Measurements from ENCODE around the gene SAMD4B.
A peak's percentile ranks its signal among the peaks of the same experiment; 100 is the strongest.
"Not testable (repeated sequence)": the region's sequence is repeated elsewhere in the genome, so short reads cannot be mapped to it uniquely, and the experiment has no call there.

SAMD4B gene

DNA sequence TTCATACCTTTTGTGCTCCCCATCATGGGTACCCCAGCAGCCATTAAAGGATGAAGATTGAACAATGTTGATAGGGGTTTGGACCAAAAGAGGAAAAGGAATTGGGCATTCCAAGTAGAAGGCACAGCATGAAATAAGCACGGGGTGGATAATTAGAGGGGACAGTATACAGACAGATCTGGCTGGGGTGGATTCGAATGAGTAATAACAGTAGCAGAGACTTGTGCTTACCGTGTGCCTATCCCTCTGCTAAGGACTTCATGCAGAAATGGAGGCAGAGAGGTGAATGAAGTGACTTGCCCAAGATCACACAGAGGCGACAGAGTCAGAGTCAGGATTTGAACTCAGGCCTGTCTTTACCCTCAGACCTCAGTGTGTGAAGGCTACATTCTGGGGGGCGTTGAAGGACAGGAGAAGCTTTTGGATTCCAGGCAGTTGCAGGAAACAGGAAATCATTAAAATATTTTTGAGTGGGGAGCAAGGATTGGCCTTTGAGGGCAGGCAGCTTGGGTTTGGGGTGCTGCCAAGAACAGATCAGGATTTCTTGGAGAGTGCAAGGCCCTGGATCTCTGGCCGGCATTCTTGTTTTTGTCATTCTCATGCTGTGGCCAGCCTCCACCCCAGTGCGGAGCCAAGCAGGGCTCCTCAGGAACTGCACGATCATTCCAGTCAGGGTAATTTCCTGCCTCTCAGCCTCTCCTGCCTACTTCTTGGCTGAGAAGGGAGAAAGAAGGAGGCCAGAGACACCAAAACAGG lies 30.0 kb downstream of the SAMD4B start:
- DNase-seq (ENCODE audit: low spot score) = no peak

DNA sequence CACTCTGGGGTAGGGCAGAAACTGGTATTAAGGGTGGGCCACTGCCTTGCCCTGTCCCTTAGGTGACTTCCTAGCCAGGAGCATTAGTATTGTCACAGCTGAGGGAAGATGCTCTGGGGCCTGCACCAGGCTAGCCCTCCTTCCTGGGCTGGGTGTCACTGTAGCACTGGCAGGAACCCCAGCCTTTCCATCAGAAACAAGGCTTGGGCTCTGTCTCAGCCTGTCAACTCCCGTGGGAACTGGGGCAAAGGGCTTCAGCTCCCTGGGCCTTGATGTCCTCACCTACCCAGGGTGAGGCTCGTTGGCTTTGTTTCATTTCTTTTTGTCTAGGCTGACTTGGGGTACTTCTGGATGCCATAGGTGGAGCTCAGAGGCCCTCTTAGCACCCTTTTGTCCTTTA lies 30.7 kb downstream of the SAMD4B start:
- DNase-seq (ENCODE audit: low spot score) = no peak

DNA sequence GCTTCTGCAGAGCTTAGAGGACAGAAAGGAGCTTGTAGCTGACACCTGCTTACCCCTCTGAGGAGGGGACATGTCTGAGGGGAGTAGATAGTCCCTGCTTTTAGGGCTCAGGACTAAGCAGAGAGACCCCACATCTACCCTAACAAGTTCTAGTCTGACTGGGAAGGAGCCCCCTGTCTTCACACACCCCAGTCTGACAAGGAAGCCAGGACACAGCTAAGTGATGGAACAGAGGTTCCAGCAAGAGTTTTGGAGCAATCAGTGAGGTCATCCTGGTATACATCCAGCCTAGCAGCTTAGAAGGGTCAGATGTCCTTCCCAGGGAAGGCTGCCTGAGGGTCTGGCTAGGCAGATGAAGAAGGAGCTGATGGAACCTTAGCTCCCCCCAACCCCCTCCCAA lies 33.7 kb downstream of the SAMD4B start:
- no peak for DNase-seq (ENCODE audit: low spot score)

DNA sequence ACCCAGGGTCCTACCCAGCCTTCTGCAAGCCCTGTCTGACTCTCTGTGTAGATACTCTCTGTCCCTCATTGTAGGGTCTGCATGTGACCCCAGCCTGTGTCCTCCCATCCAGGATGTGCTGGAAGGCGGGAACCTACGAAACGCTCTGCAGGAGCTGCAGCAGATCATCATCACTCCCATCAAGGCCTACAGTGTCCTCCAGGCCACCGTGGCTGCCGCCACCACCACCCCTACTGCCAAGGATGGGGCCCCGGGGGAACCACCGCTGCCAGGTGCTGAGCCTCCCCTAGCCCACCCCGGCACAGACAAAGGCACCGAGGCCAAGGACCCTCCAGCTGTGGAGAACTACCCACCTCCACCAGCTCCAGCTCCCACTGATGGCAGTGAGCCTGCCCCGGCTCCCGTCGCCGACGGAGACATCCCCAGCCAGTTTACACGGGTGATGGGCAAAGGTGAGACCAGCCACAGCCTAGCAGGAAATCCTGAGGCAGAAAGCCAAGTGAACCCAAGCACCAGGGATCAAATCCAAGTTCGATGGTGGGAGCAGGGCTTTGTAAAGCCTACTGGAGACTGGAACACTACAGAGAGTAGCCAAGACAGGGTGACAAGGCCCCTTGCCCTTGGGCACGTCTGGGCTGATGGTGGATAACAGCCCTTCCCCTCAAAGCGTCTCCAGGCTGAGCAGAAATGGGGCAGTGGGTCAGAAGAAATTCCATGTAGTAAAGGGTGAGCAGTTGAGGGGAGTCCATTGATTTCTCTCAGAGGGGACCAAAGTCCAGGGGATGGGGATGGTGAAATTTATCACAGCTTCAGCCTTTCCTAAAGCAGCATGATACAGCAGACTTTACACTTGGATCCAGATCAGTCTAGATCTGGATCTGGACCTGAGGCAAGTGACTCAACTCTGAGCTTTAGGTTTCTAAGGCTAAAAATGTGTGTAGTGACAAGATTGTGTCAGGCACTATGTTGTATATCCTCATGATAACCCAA lies 35.4 kb downstream of the SAMD4B start:
- no peak for DNase-seq (ENCODE audit: low spot score)

DNA sequence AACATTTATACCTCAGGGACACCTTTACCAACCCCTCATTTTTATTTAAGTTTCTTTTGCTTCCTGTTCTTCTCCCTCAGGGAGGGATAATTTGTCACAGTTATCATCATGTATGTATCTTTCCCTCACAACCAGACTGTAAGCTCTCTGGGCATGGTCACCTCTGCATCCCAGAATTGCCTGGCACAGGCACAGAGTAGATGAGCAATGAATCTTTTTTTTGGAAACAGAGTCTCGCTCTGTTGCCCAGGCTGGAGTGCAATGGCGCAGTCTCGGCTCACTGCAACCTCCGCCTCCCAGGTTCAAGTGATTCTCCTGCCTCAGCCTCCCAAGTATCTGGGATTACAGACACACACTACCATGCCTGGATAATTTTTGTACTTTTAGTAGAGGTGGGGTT lies 37.1 kb downstream of the SAMD4B start:
- not testable (repeated sequence) for DNase-seq (ENCODE audit: low spot score)

DNA sequence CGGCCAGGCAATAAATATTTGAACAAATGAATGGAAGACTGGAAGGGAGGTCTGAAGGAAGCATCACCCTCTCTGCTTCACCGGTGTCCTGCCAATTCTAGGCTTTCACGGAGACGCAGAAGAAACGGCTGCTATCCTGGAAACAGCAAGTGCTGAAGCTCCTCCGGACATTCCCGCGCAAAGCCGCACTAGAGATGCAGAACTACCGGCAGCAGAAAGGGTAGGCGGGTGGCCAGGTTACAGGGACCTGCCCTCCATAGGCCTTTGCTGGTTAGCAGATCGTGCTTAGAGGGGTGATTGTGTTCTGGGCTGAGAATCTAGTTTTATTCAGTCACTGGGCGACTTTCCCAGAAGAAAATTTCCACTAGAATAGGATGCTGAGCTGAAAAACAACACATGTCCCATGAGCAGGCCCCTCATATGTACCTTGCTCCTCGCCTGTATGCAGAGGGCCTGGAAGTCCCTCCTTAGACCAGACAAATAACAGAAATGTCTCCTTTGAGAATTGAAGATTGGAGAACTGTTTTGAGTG lies 37.7 kb downstream of the SAMD4B start:
- no peak for DNase-seq (ENCODE audit: low spot score)

DNA sequence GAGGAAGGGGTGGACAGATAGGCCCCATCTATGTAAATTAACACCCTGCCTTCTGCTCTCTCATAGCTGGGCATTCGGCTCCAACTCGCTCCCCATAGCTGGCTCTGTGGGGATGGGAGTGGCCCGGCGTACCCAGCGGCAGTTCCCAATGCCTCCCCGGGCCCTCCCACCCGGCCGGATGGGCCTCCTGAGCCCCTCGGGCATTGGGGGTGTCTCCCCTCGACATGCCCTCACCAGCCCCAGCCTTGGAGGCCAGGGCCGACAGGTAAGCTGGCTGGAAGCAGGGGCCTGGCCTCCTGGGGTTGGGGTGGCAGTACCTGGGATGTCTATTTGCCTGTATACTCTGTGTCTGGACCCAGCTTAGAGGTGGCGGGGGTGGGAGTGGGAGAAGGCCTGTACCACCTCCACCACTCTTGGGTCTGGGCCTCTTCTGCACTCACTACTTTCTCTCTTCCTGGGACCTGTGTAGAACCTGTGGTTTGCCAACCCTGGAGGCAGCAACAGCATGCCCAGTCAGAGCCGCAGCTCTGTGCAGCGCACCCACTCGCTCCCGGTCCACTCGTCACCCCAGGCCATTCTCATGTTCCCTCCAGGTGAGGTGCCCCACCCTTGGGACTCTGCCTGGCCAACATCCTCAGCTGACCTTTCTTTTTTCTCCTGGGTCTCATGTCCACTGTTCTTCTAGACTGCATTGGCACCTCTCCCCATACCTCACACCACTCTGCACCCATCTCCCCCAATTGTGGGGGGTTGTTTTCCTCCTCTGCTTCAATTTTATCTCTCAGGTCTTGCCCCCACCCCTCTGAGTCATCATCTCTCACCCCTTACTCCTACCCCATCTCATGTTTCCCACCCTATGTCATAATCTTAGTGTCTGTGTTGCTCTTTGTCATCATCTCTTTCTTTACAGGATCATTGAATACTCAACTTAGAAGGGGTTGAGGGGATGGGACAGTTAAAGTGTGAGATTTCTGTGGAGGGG lies 38.6 kb downstream of the SAMD4B start:
- no peak for DNase-seq (ENCODE audit: low spot score)

DNA sequence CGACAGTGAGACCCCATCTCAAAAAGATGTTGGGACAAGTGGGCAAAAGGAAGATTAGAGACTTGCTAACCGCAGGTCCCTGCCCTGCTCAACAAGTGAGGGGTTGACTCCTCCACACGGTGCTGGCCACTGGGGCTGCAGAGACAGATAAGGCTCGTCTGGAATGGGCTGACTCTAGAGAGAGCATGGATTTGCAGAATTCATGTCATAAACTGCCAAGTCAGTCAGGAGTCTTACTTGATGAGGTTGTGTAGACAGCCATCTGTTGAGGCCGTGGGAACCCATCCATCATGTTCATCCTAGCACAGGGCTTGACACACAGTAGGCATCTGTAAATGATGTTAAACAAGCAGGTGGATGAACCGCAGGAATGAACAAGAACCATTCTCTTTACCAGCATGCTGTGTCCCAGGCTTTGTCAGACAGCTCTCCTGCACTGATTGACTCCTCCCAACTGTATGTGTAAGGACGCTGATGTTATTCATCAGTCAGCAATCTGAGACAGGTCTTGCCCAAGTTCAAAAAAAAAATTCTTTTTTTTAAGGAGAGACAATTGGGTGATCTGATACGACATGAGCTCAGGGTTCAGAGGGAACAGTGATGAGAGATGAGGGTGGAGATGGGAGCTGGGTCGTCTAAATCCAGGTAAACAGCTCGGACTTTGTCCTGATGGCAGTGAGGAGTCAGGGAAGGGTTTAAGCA lies 39.8 kb downstream of the SAMD4B start:
- DNase-seq (ENCODE audit: low spot score) = no peak

DNA sequence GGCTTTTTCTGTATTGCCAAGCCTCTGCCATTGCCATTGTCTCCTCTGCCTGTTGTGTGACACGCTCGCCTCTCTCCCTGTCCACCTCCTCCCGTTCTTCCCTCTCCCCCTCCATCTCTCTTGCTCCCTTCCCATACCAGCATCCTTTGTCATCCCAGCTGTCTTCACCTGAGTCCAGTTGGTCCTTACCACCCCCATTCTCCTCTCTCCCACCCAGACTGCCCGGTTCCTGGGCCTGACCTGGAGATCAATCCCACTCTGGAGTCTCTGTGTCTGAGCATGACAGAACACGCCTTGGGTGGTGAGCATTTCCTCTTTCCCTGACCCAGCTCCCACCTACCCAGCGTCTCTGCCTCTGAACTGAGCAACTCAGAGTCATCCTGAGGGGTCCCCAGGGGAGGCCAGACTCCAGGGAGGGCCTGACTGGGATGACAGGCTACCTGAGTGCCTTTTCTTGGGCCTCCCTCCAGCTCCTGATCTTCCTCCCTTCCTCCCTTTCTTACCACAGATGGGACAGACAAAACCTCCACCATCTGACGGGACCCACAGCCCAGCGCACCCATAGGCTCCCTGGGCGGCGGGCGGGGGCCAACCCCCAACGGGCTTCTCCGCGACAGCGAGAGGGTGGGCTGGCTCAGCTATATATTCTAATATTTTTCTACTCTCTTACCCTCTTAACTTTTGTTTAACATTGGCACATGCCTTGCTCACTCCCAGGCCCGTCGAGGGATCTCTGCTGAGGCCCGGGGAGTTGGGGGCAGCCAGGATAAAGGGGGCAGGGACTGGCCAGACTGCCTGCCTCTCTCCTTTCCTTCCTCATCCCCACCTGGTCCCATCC lies 41.0 kb downstream of the SAMD4B start:
- no peak for DNase-seq (ENCODE audit: low spot score)

DNA sequence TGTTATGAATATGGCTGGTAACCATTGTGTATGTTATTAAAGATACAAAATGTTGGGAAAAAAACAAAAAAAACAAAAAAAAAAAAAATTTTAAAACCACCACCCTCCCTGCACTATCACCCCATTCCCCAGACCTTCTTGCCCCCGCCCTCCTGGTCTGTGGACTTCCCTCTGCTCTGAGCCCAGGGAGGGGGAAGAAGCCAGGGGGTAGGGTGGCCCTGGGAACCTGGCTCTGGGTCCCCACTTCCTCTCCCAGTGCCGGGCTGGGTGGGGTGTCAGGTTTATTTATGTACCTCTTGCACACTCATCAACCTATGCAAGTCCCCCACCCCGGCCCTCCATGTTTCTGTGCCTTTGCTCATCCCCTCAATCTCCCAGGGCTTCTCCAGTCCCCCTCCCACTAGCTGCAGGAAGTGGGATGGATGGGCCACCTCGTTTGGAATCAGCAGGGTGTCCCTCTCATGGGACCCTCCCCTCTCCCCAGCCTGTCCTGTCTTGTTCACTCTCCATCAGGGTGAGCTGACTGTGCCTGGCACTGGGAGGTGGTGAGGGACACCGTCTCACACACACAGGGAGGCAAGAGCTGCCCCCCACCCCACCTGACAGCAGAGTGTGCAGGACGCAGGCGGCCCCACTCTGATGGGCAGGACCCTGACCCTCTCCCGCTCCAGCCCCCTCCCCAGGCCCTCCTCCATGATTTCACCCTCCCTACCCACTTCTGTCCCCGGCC lies 42.8 kb downstream of the SAMD4B start:
- no peak for DNase-seq (ENCODE audit: low spot score)

DNA sequence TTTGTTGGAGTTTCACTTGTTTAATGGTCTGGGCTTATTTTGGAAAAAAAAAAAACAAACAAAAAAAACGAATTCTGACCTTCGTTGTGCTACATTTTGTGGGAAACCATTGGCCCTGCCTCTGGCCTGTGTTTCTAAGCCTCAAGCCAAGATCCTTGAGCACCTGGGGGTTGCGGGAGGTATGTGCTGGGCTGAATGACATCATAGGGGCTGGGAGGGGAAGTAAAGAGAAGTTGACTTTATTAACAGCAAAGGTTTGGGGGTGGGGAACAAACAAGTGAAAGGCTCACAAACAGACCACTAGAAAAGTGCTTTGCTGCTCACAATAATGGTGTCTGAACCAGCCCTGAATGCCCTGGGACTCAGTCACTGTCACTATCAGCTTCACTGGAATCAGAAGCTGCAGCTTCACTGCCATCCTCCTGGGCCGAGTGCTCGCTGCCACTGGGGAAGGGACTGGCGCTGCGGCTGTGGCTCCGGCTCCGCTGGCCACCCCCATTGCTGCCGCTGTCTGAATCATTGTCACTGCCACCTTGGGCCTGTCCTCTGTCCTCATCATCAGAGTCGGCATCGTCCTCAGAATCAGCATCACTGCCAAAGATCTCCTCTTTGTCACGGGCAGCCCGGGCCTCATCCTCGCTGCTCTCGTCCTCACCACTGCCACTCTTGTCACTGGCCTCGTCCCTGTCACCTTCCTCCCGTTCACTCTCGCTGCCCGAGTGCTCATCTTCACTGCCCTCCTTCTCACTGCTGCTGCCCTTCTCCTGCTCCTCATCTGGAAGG lies 43.6 kb downstream of the SAMD4B start:
- no peak for DNase-seq (ENCODE audit: low spot score)

DNA sequence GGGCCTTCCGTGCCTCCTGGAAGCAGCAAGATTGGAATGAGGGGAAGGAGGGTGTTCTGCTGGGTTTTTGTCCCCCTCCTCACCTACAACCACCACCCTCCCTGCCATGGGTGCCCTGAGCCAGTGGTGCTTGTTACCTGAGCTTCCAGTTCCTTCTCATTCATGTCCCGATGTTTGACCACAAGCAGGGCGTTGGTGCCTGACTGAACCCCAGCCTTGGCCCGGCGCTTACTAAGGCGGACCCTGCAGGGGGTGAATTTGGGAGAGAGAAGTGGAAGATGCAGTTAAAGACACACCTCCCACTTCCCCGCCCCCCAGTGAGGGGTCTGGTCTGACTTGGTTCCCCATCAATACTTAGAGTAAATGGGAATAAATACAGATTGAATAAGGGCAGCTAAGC lies 44.3 kb downstream of the SAMD4B start:
- DNase-seq (ENCODE audit: low spot score) = no peak

DNA sequence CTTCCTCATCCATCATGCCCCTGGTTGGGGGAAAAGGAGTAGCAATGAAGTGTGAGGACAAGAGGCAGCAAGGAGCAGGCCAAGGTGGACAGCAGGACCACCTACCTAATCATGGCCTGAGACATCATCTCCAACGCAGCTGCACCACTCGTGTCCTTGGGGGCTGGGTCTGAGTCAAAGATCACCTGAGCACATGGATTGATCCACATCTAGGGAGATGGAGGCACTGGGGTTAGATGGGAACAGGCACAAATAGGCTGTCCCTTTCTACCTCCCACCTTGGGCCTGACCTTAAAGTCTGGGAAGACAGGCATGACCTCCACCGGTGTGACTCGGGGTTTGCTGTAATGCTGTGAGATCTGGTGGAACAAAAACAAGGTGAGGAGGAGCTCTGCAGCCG lies 46.4 kb downstream of the SAMD4B start:
- no peak for DNase-seq (ENCODE audit: low spot score)

DNA sequence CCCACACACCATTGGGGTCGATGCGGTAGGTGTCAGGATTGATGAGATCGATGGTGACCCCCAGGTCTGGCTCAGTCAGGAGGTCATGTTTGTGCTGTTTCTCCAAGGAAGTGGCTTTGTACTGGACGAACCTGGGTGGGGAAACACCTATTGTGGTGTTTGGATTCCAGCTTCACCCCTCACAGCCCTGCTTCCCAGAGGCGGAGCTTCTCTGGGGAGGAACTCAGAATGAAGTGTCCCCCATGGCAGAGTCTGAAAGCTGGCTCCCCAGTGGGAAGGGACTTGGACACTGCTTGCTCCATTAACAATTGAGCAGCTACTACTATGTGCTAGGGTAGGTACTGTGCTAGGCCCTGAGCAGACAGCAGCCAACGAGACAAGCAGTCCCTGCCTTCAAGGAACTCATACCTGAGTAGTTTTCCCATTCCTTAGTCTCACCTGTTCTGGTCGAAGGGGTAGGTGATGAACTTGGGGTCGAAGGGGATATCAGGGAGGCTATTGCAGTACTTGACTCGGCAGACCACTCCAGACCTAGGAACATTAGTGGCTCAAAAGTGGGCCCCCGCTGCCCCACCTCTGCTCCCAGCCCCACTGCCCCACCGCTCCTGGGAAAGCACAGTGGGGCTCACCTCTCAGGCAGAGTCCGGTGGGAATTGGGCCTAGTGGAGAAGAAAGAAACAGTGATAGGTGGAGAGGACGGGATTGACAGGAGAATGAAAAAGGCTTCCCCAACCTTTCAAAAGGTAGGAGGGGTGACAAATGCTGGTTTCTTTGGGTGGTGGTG lies 47.6 kb downstream of the SAMD4B start:
- DNase-seq (ENCODE audit: low spot score) = no peak

DNA sequence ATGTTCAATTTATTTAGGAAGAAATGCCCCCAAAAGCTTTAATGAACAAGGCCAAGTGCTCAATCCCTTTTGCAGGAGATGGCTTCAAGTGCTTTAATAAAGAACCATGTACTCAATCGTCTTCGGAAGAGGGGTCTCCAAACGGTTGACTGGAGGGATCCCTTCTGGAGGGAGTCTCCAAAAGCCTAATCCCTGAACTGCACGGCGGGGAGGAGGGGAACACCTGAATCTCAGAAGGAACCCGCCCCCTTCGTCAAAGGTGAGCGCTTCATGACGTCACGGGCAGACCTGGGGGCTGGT lies 48.2 kb downstream of the SAMD4B start:
- DNase-seq (ENCODE audit: low spot score) = no peak

DNA sequence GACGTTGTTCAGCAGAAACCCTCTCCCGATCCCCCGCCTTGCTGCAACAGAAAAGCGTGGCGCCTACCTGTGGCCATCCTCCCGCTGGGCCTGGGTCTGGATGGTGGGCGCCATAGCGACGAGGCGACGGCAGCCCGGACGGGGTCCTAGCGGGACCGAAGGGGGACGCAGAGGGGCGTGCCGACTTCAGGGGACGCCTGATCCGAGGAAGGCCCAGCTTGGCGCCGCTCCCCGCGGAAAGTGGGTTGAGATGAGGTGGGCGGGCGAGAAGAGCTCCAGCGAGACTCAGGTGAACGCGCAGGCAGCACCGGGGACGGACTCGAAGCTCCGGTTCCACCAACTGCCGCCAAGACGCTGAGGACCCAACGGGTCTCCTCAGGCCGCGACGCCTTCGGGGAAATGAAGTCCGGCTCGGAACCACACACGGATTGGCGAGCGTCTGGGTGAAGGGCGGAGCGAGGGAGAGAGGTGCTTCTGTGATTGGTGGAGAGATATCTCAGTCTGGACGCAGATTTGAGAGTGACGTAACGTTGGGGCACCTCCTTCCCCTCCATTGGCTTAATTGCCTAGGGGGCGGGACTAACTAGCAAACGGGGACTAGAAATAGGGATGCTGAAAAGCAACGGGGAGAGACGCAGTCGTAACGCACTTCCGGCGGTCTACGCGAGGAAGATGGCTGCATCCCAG lies 48.7 kb downstream of the SAMD4B start, which contains the start of the genes MED29 and PAF1:
Gene MED29, plus strand, starts transcription at position 628 of the 687 bp plus-strand sequence. Its CDS starts 45 bp downstream, at position 673.
Gene PAF1, minus strand, starts transcription at position 356 of the 687 bp plus-strand sequence. Its CDS starts 242 bp downstream, at position 114.
- peak; percentile 100 for DNase-seq (ENCODE audit: low spot score)

All from kidney tubule cell (primary cell).